ENCODE results near the gene B4GALT2. TPM values are rescaled to one million over a fixed set of nuclear protein-coding genes. Genes with fewer than 3 reads are reported as not detected.

The B4GALT2 gene
- total and polyA plus RNA-seq, 2 of the 4 experiments (the other 2 are of a cell fraction), result 52.3 to 60.8 TPM

DNA sequence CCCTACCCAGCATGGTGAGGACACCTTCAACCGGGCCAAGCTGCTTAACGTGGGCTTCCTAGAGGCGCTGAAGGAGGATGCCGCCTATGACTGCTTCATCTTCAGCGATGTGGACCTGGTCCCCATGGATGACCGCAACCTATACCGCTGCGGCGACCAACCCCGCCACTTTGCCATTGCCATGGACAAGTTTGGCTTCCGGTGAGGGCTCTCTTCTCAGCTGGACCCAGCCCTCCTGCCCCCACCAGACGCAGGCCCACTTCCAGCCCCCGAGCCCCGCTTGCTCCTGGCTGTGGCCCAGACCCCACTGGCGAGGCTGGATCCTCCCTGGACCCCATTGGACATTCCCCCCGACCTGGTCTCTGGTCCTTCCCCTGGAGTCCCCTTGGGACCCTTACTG lies 5.8 kb downstream of the B4GALT2 start:
- no peak overlapping the region for H3K4me2 ChIP-seq (ENCODE audit: low read depth, low read length)
- peaks cover 24 to 53% of the 10 kb centered on the region in 2 experiments for H3K79me1 ChIP-seq (ENCODE audit: low read depth in 1 of 2, low read length in 2 of 2)
- H4K91ac ChIP-seq (ENCODE audit: insufficient read depth, low read depth, low read length), result no peak overlapping the region
- H2BK15ac ChIP-seq (ENCODE audit: low read depth, low read length), result no peak overlapping the region
- no peak overlapping the region for H2BK20ac ChIP-seq (ENCODE audit: low read depth, low read length)
- no peak overlapping the region for H3K14ac ChIP-seq (replicated peaks; ENCODE audit: low read depth, low read length)
- H3K9me1 ChIP-seq (ENCODE audit: insufficient read depth, low read length), result peaks cover 38% of the 10 kb centered on the region
- H3K56ac ChIP-seq (ENCODE audit: extremely low read depth, insufficient read depth, low read length), result no peak overlapping the region
- H3K4ac ChIP-seq (ENCODE audit: low read depth, low read length), result no peak overlapping the region
- no peak overlapping the region for H3K27ac ChIP-seq (ENCODE audit: insufficient read depth, low read length)
- no peak overlapping the region for H3K9ac ChIP-seq (ENCODE audit: low read depth, low read length)
- no peak overlapping the region for H2AK9ac ChIP-seq (replicated peaks; ENCODE audit: low read depth, low read length, poor library complexity)
- H3K27me3 ChIP-seq (ENCODE audit: control insufficient read depth, insufficient read depth, low read length), result no peaks in the 10 kb centered on the region
- H3K18ac ChIP-seq (ENCODE audit: low read depth, low read length), result no peak overlapping the region
- no peak overlapping the region for H2AFZ ChIP-seq (replicated peaks; ENCODE audit: low read length, poor library complexity)
- no peak overlapping the region for H2BK120ac ChIP-seq (ENCODE audit: low read depth, low read length)
- no peak overlapping the region for H2BK5ac ChIP-seq (ENCODE audit: low read depth, low read length, poor library complexity, severe bottlenecking)
- no peak overlapping the region for H3K4me3 ChIP-seq (ENCODE audit: insufficient read depth, low read depth, low read length)
- ATAC-seq (ENCODE audit: low read depth) (no peak), DNase-seq (no peak)
- no peak for TF ChIP-seq RFX5 (IDR thresholded peaks at IDR 0.05; ENCODE audit: low read depth, low read length)
- no peak for TF ChIP-seq NFE2L2 (IDR thresholded peaks at IDR 0.05; ENCODE audit: low read depth, low read length)
- TF ChIP-seq, protein P1, sequence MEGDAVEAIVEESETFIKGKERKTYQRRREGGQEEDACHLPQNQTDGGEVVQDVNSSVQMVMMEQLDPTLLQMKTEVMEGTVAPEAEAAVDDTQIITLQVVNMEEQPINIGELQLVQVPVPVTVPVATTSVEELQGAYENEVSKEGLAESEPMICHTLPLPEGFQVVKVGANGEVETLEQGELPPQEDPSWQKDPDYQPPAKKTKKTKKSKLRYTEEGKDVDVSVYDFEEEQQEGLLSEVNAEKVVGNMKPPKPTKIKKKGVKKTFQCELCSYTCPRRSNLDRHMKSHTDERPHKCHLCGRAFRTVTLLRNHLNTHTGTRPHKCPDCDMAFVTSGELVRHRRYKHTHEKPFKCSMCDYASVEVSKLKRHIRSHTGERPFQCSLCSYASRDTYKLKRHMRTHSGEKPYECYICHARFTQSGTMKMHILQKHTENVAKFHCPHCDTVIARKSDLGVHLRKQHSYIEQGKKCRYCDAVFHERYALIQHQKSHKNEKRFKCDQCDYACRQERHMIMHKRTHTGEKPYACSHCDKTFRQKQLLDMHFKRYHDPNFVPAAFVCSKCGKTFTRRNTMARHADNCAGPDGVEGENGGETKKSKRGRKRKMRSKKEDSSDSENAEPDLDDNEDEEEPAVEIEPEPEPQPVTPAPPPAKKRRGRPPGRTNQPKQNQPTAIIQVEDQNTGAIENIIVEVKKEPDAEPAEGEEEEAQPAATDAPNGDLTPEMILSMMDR (conservative IDR thresholded peaks at IDR 0.05; ENCODE audit: low read depth, low read length), result no peak
- no peak for TF ChIP-seq CHD1 (IDR thresholded peaks at IDR 0.05; ENCODE audit: low read depth, low read length)
- no peak for TF ChIP-seq CEBPB (IDR thresholded peaks at IDR 0.05; ENCODE audit: low read depth, low read length)
- TF ChIP-seq, protein P2, sequence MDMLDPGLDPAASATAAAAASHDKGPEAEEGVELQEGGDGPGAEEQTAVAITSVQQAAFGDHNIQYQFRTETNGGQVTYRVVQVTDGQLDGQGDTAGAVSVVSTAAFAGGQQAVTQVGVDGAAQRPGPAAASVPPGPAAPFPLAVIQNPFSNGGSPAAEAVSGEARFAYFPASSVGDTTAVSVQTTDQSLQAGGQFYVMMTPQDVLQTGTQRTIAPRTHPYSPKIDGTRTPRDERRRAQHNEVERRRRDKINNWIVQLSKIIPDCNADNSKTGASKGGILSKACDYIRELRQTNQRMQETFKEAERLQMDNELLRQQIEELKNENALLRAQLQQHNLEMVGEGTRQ (IDR thresholded peaks at IDR 0.05; ENCODE audit: low read depth, low read length), result no peak
- TF ChIP-seq, protein P3, sequence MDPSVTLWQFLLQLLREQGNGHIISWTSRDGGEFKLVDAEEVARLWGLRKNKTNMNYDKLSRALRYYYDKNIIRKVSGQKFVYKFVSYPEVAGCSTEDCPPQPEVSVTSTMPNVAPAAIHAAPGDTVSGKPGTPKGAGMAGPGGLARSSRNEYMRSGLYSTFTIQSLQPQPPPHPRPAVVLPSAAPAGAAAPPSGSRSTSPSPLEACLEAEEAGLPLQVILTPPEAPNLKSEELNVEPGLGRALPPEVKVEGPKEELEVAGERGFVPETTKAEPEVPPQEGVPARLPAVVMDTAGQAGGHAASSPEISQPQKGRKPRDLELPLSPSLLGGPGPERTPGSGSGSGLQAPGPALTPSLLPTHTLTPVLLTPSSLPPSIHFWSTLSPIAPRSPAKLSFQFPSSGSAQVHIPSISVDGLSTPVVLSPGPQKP (IDR thresholded peaks at IDR 0.05; ENCODE audit: borderline replicate concordance, low read depth, low read length), result no peak
- TF ChIP-seq FOS (IDR thresholded peaks at IDR 0.05; ENCODE audit: low read depth, low read length), result no peak
- no peak for TF ChIP-seq MAFK (IDR thresholded peaks at IDR 0.05; ENCODE audit: low read depth, low read length)
- TF ChIP-seq POLR2A (IDR thresholded peaks at IDR 0.05; ENCODE audit: low read depth, low read length), result no peak
- TF ChIP-seq RCOR1 (IDR thresholded peaks at IDR 0.05; ENCODE audit: insufficient replicate concordance, low read length), result no peak
- TF ChIP-seq RAD21 (IDR thresholded peaks at IDR 0.05; ENCODE audit: low read length), result no peak
- TF ChIP-seq MAZ (IDR thresholded peaks at IDR 0.05; ENCODE audit: borderline replicate concordance, low read depth, low read length), result no peak
- TF ChIP-seq BHLHE40 (IDR thresholded peaks at IDR 0.05; ENCODE audit: low read depth, low read length), result no peak
- no peak for TF ChIP-seq MXI1 (IDR thresholded peaks at IDR 0.05; ENCODE audit: borderline replicate concordance, low read depth, low read length)
- no peak for TF ChIP-seq SMC3 (IDR thresholded peaks at IDR 0.05; ENCODE audit: low read depth, low read length)
- peaks cover 44% of the 10 kb centered on the region for H4K20me1 ChIP-seq (ENCODE audit: insufficient read depth, low read length)
- no TSS peak for BruUV-seq (replicated peaks)
- no peak overlapping the region for H3K23ac ChIP-seq (ENCODE audit: low read depth, low read length)
- in situ Hi-C loops (cut with MboI; ENCODE audit: low sequenced_read_pairs), result no loop called here
- intact Hi-C loops (cut with micrococcal nuclease), result no loop called here
- 100% methylated on average over 8 of the region's 16 CpGs; no CpG with 5 or more reads in 1 of the 2 experiments for WGBS, 2 experiments (ENCODE audit: extremely low coverage in 2 of 2, insufficient read length in 1 of 2)
- no peak overlapping the region for H2AK5ac ChIP-seq (ENCODE audit: low read depth, low read length)
- ChIA-PET CTCF (no interaction called here), POLR2A (ENCODE audit: unreplicated experiment) (no interaction called here)
- H3K4me1 ChIP-seq (ENCODE audit: control insufficient read depth, insufficient read depth, low read length), result peaks cover 20% of the 10 kb centered on the region
- peaks cover 35% of the 10 kb centered on the region for H3K36me3 ChIP-seq (ENCODE audit: control insufficient read depth, insufficient read depth, low read length)
- H4K5ac ChIP-seq (ENCODE audit: low read depth, low read length), result no peak overlapping the region
- no peaks in the 10 kb centered on the region for H3K9me3 ChIP-seq (ENCODE audit: control insufficient read depth, insufficient read depth, low read length)
- dilution Hi-C loops (cut with HindIII; ENCODE audit: low sequenced_read_pairs, unreplicated experiment), result no loop called here
- H4K8ac ChIP-seq (ENCODE audit: low read depth in 2 of 2, low read length in 2 of 2), result no peak overlapping the region

All from IMR-90 (cell line).